ENCODE measurements around the gene FBN1.

The FBN1 gene

DNA sequence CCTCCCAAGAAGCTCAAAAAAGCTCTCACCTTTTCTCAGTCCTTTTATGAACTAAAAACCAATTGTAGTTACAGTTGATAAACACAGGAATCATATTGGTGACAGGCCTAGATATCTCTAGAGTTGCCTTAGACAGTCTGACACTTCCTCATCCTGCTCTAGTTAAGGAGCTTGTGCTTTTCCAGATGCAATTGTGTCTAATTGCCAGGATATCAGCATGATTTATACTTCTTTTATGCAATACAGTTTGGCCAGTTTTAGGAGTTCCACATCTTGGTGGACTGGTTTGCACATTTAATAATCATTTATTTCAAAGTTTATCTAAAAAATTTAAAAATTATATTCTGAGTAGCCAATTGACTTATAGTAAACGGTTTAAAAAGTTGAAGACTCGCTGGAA, 218.6 kb downstream of the FBN1 start:
- in situ Hi-C loops (cut with HindIII; ENCODE audit: low sequenced_read_pairs): no loop called here
- no peak for DNase-seq (ENCODE audit: low read depth)
- TF ChIP-seq, protein P1, sequence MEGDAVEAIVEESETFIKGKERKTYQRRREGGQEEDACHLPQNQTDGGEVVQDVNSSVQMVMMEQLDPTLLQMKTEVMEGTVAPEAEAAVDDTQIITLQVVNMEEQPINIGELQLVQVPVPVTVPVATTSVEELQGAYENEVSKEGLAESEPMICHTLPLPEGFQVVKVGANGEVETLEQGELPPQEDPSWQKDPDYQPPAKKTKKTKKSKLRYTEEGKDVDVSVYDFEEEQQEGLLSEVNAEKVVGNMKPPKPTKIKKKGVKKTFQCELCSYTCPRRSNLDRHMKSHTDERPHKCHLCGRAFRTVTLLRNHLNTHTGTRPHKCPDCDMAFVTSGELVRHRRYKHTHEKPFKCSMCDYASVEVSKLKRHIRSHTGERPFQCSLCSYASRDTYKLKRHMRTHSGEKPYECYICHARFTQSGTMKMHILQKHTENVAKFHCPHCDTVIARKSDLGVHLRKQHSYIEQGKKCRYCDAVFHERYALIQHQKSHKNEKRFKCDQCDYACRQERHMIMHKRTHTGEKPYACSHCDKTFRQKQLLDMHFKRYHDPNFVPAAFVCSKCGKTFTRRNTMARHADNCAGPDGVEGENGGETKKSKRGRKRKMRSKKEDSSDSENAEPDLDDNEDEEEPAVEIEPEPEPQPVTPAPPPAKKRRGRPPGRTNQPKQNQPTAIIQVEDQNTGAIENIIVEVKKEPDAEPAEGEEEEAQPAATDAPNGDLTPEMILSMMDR (IDR thresholded peaks at IDR 0.05; ENCODE audit: low read depth, low read length, missing control alignments): no peak
- H3K4me3 ChIP-seq (ENCODE audit: low read depth, low read length): no peak overlapping the region

DNA sequence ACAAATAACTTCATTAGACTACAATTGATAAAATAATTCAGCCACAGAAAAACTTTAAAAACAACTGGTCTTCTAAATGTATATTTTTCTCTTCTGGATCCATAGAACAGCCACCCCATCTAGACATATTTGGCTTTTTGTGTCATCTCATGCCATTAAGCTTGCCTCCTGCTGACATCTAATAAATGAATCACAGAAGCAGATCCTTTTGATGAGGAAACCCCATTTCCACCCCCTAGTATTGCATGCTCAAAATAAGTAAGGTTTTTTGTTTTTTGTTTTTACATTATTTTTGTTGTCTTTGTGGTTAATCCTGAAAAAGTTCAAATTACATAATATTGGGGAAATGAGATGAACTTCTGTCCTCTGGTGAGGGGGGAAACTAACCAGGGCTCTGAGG, 219.5 kb downstream of the FBN1 start:
- in situ Hi-C loops (cut with HindIII; ENCODE audit: low sequenced_read_pairs): no loop called here
- no peak for DNase-seq (ENCODE audit: low read depth)
- TF ChIP-seq, protein P1 (IDR thresholded peaks at IDR 0.05; ENCODE audit: low read depth, low read length, missing control alignments): no peak
- H3K4me3 ChIP-seq (ENCODE audit: low read depth, low read length): no peak overlapping the region

GRCh38 chr15:48425051-48425450, 220.5 kb downstream of the FBN1 start:
- no peak for DNase-seq (ENCODE audit: low read depth)
- TF ChIP-seq, protein P1 (IDR thresholded peaks at IDR 0.05; ENCODE audit: low read depth, low read length, missing control alignments): no peak
- no peak overlapping the region for H3K4me3 ChIP-seq (ENCODE audit: low read depth, low read length)
- in situ Hi-C loops (cut with HindIII; ENCODE audit: low sequenced_read_pairs): no loop called here

- in situ Hi-C loops (cut with HindIII; ENCODE audit: low sequenced_read_pairs): no loop called here
- TF ChIP-seq, protein P1 (IDR thresholded peaks at IDR 0.05; ENCODE audit: low read depth, low read length, missing control alignments): no peak
- no peak for DNase-seq (ENCODE audit: low read depth)
- no peak overlapping the region for H3K4me3 ChIP-seq (ENCODE audit: low read depth, low read length)
These were observed 221.5 kb downstream of the FBN1 start for GRCh38 chr15:48423896-48424475.

DNA sequence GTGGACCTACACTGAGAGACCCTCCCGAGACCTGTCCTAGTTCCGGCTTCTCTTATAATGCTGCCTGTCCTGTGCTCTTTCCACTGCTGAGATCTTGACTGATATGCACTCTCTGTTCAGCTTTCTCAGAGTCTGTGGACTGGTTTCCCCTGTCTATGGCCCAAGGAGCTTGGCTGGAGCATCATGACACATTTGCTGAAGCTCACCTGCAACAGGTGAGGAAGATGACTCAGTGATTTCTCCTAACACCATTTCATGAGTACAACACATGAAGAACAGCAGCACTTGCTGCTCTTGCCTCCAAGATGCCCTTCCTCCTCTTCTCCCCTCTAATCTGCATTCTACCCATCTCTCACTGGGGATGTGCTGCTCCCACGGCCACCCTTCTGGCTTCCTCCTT, 222.2 kb downstream of the FBN1 start:
- in situ Hi-C loops (cut with HindIII; ENCODE audit: low sequenced_read_pairs): no loop called here
- no peak for DNase-seq (ENCODE audit: low read depth)
- TF ChIP-seq, protein P1 (IDR thresholded peaks at IDR 0.05; ENCODE audit: low read depth, low read length, missing control alignments): no peak
- no peak overlapping the region for H3K4me3 ChIP-seq (ENCODE audit: low read depth, low read length)

DNA sequence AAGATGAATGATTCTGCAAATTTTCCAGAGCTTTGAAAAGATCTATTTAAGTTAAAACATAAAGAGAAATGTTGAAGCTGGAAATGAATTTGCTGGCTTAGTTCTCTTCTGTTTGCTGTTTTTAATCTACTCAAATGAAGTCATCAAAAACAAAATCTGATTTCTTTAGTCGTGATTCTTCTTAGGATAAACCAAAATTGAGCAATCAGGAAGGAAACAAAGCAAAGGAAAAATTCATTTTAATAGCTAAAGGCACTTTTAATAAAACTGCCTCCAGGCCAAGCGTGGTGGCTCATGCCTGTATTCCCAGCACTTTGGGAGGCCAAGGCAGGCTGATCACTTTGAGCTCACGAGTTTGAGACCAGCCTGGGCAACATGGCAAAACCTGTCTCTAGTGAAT, 223.1 kb downstream of the FBN1 start:
- no peak overlapping the region for H3K4me3 ChIP-seq (ENCODE audit: low read depth, low read length)
- in situ Hi-C loops (cut with HindIII; ENCODE audit: low sequenced_read_pairs): no loop called here
- no peak for DNase-seq (ENCODE audit: low read depth)
- TF ChIP-seq, protein P1 (IDR thresholded peaks at IDR 0.05; ENCODE audit: low read depth, low read length, missing control alignments): no peak
